Activated T-cell treated with anti-CD3 and anti-CD28 coated beads, Interleukin-2, amount 50 U/mL, for 24 hours (primary cell): Measurements from ENCODE around the gene ICA1.

ENCODE experiments used
- DNase-seq: peaks from one replicate; pipeline ENCODE4 v3.0.0-alpha.2; 2020
- H3K27ac Mint-ChIP-seq: 2 replicates; pipeline ENCODE4 v1.8.0; 2020; ENCODE audit warnings: mild to moderate bottlenecking, mixed read lengths
- H3K27me3 Mint-ChIP-seq: 2 replicates; pipeline ENCODE4 v1.8.0; 2020; ENCODE audit warnings: mixed read lengths
- H3K36me3 Mint-ChIP-seq: 2 replicates; pipeline ENCODE4 v1.8.0; 2020; ENCODE audit warnings: low read depth, mixed read lengths
- H3K4me1 Mint-ChIP-seq: 2 replicates; pipeline ENCODE4 v1.8.0; 2020; ENCODE audit warnings: low read depth, mixed read lengths
- H3K4me3 Mint-ChIP-seq: 2 replicates; pipeline ENCODE4 v1.8.0; 2020; ENCODE audit warnings: mild to moderate bottlenecking, moderate library complexity, mixed read lengths
- H3K9me3 Mint-ChIP-seq: 2 replicates; pipeline ENCODE4 v1.8.0; 2020; ENCODE audit warnings: mixed read lengths

ICA1 gene

GRCh38 chr7:8283968-8284367, 22.0 kb upstream of the ICA1 start:
- Mint-ChIP-seq H3K9me3 (no peaks in the 10 kb centered on the region), H3K4me3 (no peak overlapping the region), H3K4me1 (no peaks in the 10 kb centered on the region), H3K27me3 (peaks cover 2% of the 10 kb centered on the region), H3K36me3 (no peaks in the 10 kb centered on the region), H3K27ac (no peak overlapping the region)
- no peak for DNase-seq

GRCh38 chr7:8282871-8283270, 20.9 kb upstream of the ICA1 start:
- no peak overlapping the region for H3K4me3 Mint-ChIP-seq
- no peak for DNase-seq
- H3K27me3 Mint-ChIP-seq, result peaks cover 2% of the 10 kb centered on the region
- no peaks in the 10 kb centered on the region for H3K36me3 Mint-ChIP-seq
- H3K9me3 Mint-ChIP-seq, result no peaks in the 10 kb centered on the region
- H3K27ac Mint-ChIP-seq, result no peak overlapping the region
- no peaks in the 10 kb centered on the region for H3K4me1 Mint-ChIP-seq

GRCh38 chr7:8282162-8282561, 20.2 kb upstream of the ICA1 start:
- Mint-ChIP-seq H3K27me3 (peaks cover 2% of the 10 kb centered on the region), H3K4me3 (no peak overlapping the region), H3K36me3 (no peaks in the 10 kb centered on the region), H3K9me3 (no peaks in the 10 kb centered on the region), H3K27ac (no peak overlapping the region), H3K4me1 (no peaks in the 10 kb centered on the region)
- DNase-seq, result no peak

GRCh38 chr7:8278183-8278582, 16.2 kb upstream of the ICA1 start:
- no peak for DNase-seq
- Mint-ChIP-seq H3K27ac (no peak overlapping the region), H3K27me3 (peaks cover 2% of the 10 kb centered on the region), H3K4me3 (no peak overlapping the region), H3K9me3 (no peaks in the 10 kb centered on the region), H3K4me1 (peaks cover 3% of the 10 kb centered on the region), H3K36me3 (no peaks in the 10 kb centered on the region)

GRCh38 chr7:8277394-8277982, 15.5 kb upstream of the ICA1 start:
- peaks cover 3% of the 10 kb centered on the region for H3K4me1 Mint-ChIP-seq
- no peaks in the 10 kb centered on the region for H3K9me3 Mint-ChIP-seq
- no peaks in the 10 kb centered on the region for H3K36me3 Mint-ChIP-seq
- H3K4me3 Mint-ChIP-seq, result no peak overlapping the region
- peaks cover 2% of the 10 kb centered on the region for H3K27me3 Mint-ChIP-seq
- H3K27ac Mint-ChIP-seq, result no peak overlapping the region
- no peak for DNase-seq

GRCh38 chr7:8274589-8274988, 12.6 kb upstream of the ICA1 start:
- DNase-seq, result no peak
- H3K36me3 Mint-ChIP-seq, result no peaks in the 10 kb centered on the region
- H3K27me3 Mint-ChIP-seq, result peaks cover 15% of the 10 kb centered on the region
- H3K4me3 Mint-ChIP-seq, result no peak overlapping the region
- H3K9me3 Mint-ChIP-seq, result no peaks in the 10 kb centered on the region
- H3K4me1 Mint-ChIP-seq, result peaks cover 3% of the 10 kb centered on the region
- H3K27ac Mint-ChIP-seq, result no peak overlapping the region

GRCh38 chr7:8271960-8272359, 10.0 kb upstream of the ICA1 start:
- peaks cover 3% of the 10 kb centered on the region for H3K4me1 Mint-ChIP-seq
- H3K4me3 Mint-ChIP-seq, result no peak overlapping the region
- DNase-seq, result no peak
- H3K27ac Mint-ChIP-seq, result no peak overlapping the region
- H3K36me3 Mint-ChIP-seq, result no peaks in the 10 kb centered on the region
- peaks cover 13% of the 10 kb centered on the region for H3K27me3 Mint-ChIP-seq
- H3K9me3 Mint-ChIP-seq, result no peaks in the 10 kb centered on the region

GRCh38 chr7:8263048-8263447, 1.1 kb upstream of the ICA1 start:
- peak overlapping the region; percentile 44 for H3K4me3 Mint-ChIP-seq
- no peak overlapping the region for H3K27ac Mint-ChIP-seq
- peaks cover 63% of the 10 kb centered on the region for H3K27me3 Mint-ChIP-seq
- H3K36me3 Mint-ChIP-seq, result no peaks in the 10 kb centered on the region
- peaks cover 6% of the 10 kb centered on the region for H3K4me1 Mint-ChIP-seq
- no peak for DNase-seq
- no peaks in the 10 kb centered on the region for H3K9me3 Mint-ChIP-seq

GRCh38 chr7:8260871-8261694, 884 bp downstream of the ICA1 start:
- Mint-ChIP-seq H3K36me3 (no peaks in the 10 kb centered on the region), H3K4me1 (peaks cover 6% of the 10 kb centered on the region), H3K27me3 (peaks cover 59% of the 10 kb centered on the region), H3K4me3 (peak overlapping the region; percentile 76), H3K27ac (no peak overlapping the region), H3K9me3 (no peaks in the 10 kb centered on the region)
- DNase-seq, result peak; percentile 44

- H3K4me1 Mint-ChIP-seq, result peaks cover 6% of the 10 kb centered on the region
- H3K27me3 Mint-ChIP-seq, result peaks cover 50% of the 10 kb centered on the region
- no peaks in the 10 kb centered on the region for H3K9me3 Mint-ChIP-seq
- no peak for DNase-seq
- no peaks in the 10 kb centered on the region for H3K36me3 Mint-ChIP-seq
- H3K4me3 Mint-ChIP-seq, result no peak overlapping the region
- no peak overlapping the region for H3K27ac Mint-ChIP-seq
Measured at GRCh38 chr7:8259586-8260222, 2.3 kb downstream of the ICA1 start.

GRCh38 chr7:8258734-8259133, 3.2 kb downstream of the ICA1 start:
- Mint-ChIP-seq H3K4me1 (peaks cover 6% of the 10 kb centered on the region), H3K27ac (no peak overlapping the region), H3K36me3 (no peaks in the 10 kb centered on the region), H3K4me3 (no peak overlapping the region), H3K9me3 (no peaks in the 10 kb centered on the region), H3K27me3 (peaks cover 42% of the 10 kb centered on the region)
- DNase-seq, result no peak

- Mint-ChIP-seq H3K9me3 (no peaks in the 10 kb centered on the region), H3K27me3 (peaks cover 40% of the 10 kb centered on the region), H3K4me1 (peaks cover 6% of the 10 kb centered on the region), H3K4me3 (no peak overlapping the region), H3K27ac (no peak overlapping the region), H3K36me3 (no peaks in the 10 kb centered on the region)
- no peak for DNase-seq
Measured at GRCh38 chr7:8258166-8258565, 3.8 kb downstream of the ICA1 start.

- Mint-ChIP-seq H3K9me3 (no peaks in the 10 kb centered on the region), H3K27ac (no peak overlapping the region), H3K4me3 (no peak overlapping the region), H3K27me3 (peaks cover 27% of the 10 kb centered on the region), H3K4me1 (peaks cover 4% of the 10 kb centered on the region), H3K36me3 (no peaks in the 10 kb centered on the region)
- no peak for DNase-seq
Measured at GRCh38 chr7:8255680-8256655, 6.0 kb downstream of the ICA1 start.

- H3K27me3 Mint-ChIP-seq, result peaks cover 20% of the 10 kb centered on the region
Measured at GRCh38 chr7:8254667-8255066, 7.3 kb downstream of the ICA1 start.

More at GRCh38 chr7:8254667-8255066, 7.3 kb downstream of the ICA1 start:
- Mint-ChIP-seq H3K4me3 (no peak overlapping the region), H3K9me3 (no peaks in the 10 kb centered on the region), H3K4me1 (no peaks in the 10 kb centered on the region), H3K27ac (no peak overlapping the region), H3K36me3 (no peaks in the 10 kb centered on the region)
- no peak for DNase-seq
